ENCODE data around the gene SEPTIN2. TPM values are rescaled to one million over a fixed set of nuclear protein-coding genes. Genes with fewer than 3 reads are reported as not detected.

SEPTIN2 gene
- total RNA-seq, 4 donors from 2014 or later: 135 to 631 (median 268) TPM

GRCh38 chr2:241300000-241300399, 15.7 kb upstream of the SEPTIN2 start:
- Histone ChIP-seq H3K9me3 (no peaks in the 10 kb centered on the region), H3K27ac (no peak overlapping the region), H3K36me3 (no peaks in the 10 kb centered on the region), H3K4me3 (no peak overlapping the region), H3K4me1 (peaks cover 0 to 10% of the 10 kb centered on the region in 2 donors), H3K27me3 (no peaks in the 10 kb centered on the region)
- no peak for DNase-seq
- intact Hi-C loops (cut with DNase I; ENCODE audit: low total_unique reads): no loop called here
- no peak for TF ChIP-seq CTCF (IDR thresholded peaks at IDR 0.05)
- no peak for TF ChIP-seq POLR2A (IDR thresholded peaks at IDR 0.05)

- TF ChIP-seq CTCF (IDR thresholded peaks at IDR 0.05) (no peak), POLR2A (IDR thresholded peaks at IDR 0.05) (no peak)
- H3K27me3 ChIP-seq: no peaks in the 10 kb centered on the region
- no peak for DNase-seq
- peaks cover 0 to 10% of the 10 kb centered on the region in 2 donors for H3K4me1 ChIP-seq
- no peaks in the 10 kb centered on the region for H3K36me3 ChIP-seq
- no peak overlapping the region for H3K27ac ChIP-seq
- H3K9me3 ChIP-seq: no peaks in the 10 kb centered on the region
- intact Hi-C loops (cut with DNase I; ENCODE audit: low total_unique reads): no loop called here
- no peak overlapping the region for H3K4me3 ChIP-seq
These were observed 13.6 kb upstream of the SEPTIN2 start for GRCh38 chr2:241302083-241302482.

GRCh38 chr2:241302759-241303651, 12.7 kb upstream of the SEPTIN2 start:
- H3K9me3 ChIP-seq: no peaks in the 10 kb centered on the region
- TF ChIP-seq POLR2A (IDR thresholded peaks at IDR 0.05): no peak
- no peak for TF ChIP-seq CTCF (IDR thresholded peaks at IDR 0.05)
- intact Hi-C loops (cut with DNase I; ENCODE audit: low total_unique reads): no loop called here

GRCh38 chr2:241304039-241304670, 11.6 kb upstream of the SEPTIN2 start:
- Histone ChIP-seq H3K27ac (no peak overlapping the region), H3K36me3 (no peaks in the 10 kb centered on the region), H3K4me1 (peaks cover 3 to 13% of the 10 kb centered on the region in 2 donors), H3K27me3 (no peaks in the 10 kb centered on the region), H3K4me3 (no peak overlapping the region), H3K9me3 (no peaks in the 10 kb centered on the region)
- DNase-seq: no peak
- intact Hi-C loops (cut with DNase I; ENCODE audit: low total_unique reads): no loop called here
- TF ChIP-seq CTCF (IDR thresholded peaks at IDR 0.05) (no peak), POLR2A (IDR thresholded peaks at IDR 0.05) (no peak)

More at GRCh38 chr2:241302759-241303651, 12.7 kb upstream of the SEPTIN2 start:
- Histone ChIP-seq H3K4me1 (peaks cover 2 to 10% of the 10 kb centered on the region in 2 donors), H3K4me3 (no peak overlapping the region), H3K27me3 (no peaks in the 10 kb centered on the region), H3K27ac (no peak overlapping the region), H3K36me3 (no peaks in the 10 kb centered on the region)
- no peak for DNase-seq

GRCh38 chr2:241307055-241307454, 8.7 kb upstream of the SEPTIN2 start:
- Histone ChIP-seq H3K27ac (no peak overlapping the region), H3K4me3 (no peak overlapping the region), H3K36me3 (no peaks in the 10 kb centered on the region), H3K4me1 (peaks cover 3 to 19% of the 10 kb centered on the region in 2 donors), H3K9me3 (no peaks in the 10 kb centered on the region), H3K27me3 (no peaks in the 10 kb centered on the region)
- intact Hi-C loops (cut with DNase I; ENCODE audit: low total_unique reads): no loop called here
- no peak for DNase-seq
- TF ChIP-seq CTCF (IDR thresholded peaks at IDR 0.05) (no peak), POLR2A (IDR thresholded peaks at IDR 0.05) (no peak)

All from uterus (tissue), 4 donors.